ENCODE measurements around the gene UGT1A8.

The UGT1A8 gene

DNA sequence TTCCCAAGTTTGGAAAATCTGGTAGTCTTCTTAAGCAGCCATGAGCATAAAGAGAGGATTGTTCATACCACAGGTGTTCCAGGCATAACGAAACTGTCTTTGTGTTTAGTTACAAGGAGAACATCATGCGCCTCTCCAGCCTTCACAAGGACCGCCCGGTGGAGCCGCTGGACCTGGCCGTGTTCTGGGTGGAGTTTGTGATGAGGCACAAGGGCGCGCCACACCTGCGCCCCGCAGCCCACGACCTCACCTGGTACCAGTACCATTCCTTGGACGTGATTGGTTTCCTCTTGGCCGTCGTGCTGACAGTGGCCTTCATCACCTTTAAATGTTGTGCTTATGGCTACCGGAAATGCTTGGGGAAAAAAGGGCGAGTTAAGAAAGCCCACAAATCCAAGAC is 154.7 kb downstream of the UGT1A8 start:
- DNase-seq = no peak

- no peak for DNase-seq
Measured at GRCh38 chr2:233772583-233772982, 155.2 kb downstream of the UGT1A8 start.

DNA sequence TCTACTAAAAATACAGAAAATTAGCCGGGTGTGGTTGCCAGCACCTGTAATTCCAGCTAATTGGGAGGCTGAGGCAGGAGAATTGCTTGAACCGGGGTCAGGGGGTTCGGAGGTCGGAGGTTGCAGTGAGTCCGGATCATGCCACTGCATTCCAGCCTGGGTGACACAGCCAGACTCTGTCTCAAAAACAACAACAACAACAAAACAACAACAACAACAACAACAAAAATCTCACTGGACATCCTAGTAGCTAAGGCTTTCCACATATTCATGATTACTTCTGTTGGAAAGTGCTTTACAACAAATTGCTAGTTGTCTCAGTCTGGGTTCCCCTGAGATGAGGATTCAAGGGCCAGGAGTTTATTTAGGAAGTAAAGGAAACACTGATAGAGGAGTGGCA is 156.4 kb downstream of the UGT1A8 start:
- no peak for DNase-seq

- no peak for DNase-seq
Measured at GRCh38 chr2:233775414-233775813, 158.0 kb downstream of the UGT1A8 start.

- DNase-seq = no peak
Measured at GRCh38 chr2:233778030-233778429, 160.6 kb downstream of the UGT1A8 start, which contains the start of gene MROH2A. MROH2A (plus strand) TSS chr2:233778330; CDS start chr2:233779359, 1,029 bp downstream.

GRCh38 chr2:233779722-233780121 is 162.3 kb downstream of the UGT1A8 start:
- DNase-seq = no peak

- no peak for DNase-seq
Measured at GRCh38 chr2:233780771-233781170, 163.3 kb downstream of the UGT1A8 start.

- no peak for DNase-seq
Measured at GRCh38 chr2:233789554-233789953, 172.1 kb downstream of the UGT1A8 start.

- no peak for DNase-seq
Measured at GRCh38 chr2:233791151-233791882, 173.9 kb downstream of the UGT1A8 start.

- DNase-seq = no peak
Measured at GRCh38 chr2:233791883-233792329, 174.5 kb downstream of the UGT1A8 start.

DNA sequence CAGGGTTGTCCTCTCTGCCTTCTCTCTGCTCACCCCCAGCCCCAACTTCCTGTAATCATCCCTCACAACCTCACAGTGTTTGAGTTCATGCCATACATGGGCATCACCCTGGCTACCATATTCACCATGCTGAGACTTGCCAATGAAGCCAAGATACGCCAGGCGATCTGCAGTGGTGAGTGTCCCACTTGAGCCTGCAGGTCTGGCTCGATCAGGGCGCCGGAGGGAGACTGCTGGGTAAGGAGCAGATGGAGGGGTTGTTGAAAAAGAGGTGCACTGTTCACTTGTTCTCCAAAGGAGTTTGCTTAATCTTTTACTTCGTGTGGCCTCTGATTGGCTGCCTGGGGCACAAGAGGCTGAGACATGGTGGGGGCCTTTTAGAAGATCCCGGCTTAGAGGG is 175.3 kb downstream of the UGT1A8 start:
- DNase-seq = no peak

DNA sequence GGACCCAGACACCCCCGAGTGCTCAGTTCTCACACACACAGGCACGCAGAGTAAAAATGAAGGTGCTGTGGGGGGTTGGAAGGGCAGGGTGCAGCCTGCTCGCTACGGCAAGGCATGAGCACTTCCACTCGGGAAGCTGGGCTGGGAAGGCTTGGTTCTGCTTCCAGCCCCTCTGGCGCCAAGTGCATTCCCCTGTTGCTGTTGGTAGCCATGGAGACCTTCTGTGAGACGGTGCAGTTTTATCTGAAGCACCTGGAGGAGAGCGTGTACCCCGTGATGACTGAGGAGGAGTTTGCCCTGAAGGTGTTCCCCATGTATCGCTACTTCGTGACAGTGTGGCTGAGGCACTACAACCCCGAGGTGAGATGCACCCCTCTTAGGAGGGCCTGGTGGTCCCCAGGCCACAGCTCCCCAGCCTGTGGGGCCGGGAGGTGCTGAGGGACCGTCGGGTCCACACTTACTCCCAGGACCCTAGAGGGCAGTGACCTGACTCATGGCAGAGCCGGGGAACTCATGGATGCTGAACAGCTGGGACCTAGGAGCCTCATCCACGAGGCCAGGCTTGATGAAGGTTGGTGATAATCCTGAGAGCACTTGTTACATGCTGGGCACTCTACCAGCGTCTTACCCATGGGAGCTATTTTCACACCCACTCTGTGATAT is 176.2 kb downstream of the UGT1A8 start:
- no peak for DNase-seq

DNA sequence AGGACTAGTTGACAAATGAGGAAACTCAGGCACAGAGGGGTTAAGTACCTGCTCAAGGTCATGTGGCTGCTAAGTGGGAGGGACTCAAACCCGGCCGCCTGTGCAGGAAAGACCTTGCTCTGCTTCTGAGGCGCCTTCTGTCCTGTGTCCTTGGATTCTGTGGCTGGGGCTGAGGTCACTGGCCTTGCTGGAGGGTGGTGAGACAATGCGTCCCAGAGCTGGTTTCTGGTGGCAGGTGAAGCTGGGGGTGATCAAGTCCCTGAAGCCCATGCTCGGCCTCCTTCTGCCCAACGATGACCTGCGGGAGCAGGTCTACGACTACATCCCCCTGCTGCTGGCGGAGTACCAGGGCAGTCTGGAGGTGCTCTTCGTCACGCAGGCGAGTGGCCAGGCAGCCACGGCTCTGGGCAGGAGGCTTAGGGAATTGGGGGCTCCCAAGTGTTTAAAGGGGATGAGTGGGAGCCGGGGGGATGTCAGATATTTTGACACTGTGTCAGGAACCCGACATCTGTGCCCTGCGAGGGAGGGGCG is 176.8 kb downstream of the UGT1A8 start:
- no peak for DNase-seq

- DNase-seq = no peak
Measured at GRCh38 chr2:233795735-233796171, 178.3 kb downstream of the UGT1A8 start.

DNA sequence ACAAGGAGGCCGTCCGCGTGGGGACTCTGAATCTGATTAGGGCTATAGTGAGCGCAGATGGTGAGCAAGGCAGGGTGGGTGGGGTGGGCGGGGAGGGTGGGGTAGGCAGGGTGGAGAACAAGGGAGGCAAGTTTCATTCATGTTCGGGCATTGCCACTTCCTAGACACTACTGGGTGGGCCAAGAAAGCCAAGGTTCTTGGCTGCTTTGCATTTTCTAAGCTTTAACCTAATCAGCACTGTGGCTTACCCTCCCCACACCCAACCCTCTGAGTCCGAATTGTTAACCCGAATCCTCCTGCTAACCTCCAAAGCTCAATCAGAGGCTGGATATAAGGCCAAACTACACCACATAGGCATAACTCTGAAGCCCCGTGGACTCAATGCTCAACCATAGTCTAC is 178.8 kb downstream of the UGT1A8 start:
- DNase-seq = no peak

DNA sequence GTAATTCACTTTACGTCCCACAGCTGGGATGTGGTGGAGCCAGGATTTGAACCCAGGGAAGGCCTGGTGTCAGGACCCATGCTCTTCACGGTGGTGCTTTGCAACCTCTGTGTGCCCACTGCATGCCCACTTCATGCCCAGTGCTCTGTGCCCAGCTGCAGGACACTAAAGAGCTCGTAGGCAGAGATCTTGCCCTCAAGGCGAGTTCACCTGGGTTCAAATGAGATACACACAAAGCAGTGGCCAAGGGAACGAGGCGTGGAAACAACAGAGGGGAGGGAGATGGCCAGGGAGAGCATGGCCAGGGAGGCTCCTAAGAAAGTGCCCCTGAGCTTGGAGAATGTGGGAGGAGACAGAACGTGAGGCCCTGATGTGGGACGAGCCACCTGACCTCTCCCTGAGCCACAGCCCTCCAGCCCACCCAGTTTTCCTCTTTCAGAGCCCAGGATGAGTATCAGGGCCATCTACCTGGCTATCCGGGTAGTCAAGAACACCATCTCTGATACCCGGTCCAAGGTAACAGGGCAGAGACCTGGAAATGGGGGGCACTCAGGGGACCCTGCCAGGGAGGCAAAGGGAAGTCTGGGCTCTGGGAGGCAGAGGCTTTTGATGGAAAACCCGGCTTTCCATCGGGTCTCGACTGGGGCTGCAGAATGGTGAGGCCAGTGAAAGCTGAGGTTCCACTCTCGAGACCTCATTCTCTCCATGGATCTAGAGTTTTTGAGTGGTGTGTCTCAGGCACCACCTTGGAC is 181.1 kb downstream of the UGT1A8 start:
- DNase-seq = no peak

DNA sequence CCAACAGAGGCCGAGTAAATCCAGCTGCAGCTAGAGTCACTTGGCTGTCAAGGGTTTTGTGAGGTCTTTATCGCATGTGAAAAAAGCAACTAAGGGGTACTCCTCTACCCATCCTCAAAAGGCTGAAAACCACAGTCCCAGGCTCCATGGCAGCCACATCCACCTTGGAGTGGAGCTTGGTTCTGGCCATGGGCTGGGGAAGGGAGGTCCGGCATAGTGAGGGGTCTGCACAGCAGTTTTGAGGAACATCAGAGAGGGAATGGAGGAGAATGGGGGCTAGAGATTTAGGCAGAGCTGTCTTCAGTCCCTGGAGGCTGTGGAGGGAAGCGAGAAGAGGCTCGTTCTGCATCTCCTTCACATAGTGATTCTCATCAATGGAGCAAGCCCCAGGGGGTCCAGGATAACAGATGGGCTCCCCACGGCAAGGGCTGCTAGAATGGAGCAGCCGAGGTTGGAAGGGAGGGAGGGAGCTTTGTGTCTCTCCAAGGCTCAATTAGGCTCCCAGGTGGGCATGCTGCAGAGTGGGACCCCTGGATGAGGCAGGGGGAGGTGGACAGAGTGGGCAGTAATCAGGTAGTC is 181.7 kb downstream of the UGT1A8 start:
- DNase-seq = no peak

GRCh38 chr2:233799716-233800115 is 182.3 kb downstream of the UGT1A8 start:
- DNase-seq = no peak

DNA sequence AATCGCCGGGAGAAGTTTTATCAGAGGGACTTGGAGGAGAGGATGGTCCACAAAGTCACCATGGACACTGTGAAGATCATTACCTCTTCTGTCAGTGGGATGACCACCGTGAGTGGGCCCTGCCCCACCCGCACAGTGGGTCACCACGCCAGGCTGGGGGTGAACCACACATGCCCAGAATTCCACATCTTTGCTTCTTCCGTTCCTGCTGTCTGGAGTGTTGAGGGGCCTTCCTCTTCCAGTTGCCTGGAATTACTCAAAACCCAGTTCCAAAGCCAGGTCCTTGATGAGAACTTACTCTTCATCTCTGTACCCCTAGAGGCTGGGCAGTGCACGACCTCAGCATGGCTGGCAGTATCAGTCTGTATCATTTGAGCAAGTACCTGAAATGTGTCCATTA is 182.8 kb downstream of the UGT1A8 start:
- no peak for DNase-seq

DNA sequence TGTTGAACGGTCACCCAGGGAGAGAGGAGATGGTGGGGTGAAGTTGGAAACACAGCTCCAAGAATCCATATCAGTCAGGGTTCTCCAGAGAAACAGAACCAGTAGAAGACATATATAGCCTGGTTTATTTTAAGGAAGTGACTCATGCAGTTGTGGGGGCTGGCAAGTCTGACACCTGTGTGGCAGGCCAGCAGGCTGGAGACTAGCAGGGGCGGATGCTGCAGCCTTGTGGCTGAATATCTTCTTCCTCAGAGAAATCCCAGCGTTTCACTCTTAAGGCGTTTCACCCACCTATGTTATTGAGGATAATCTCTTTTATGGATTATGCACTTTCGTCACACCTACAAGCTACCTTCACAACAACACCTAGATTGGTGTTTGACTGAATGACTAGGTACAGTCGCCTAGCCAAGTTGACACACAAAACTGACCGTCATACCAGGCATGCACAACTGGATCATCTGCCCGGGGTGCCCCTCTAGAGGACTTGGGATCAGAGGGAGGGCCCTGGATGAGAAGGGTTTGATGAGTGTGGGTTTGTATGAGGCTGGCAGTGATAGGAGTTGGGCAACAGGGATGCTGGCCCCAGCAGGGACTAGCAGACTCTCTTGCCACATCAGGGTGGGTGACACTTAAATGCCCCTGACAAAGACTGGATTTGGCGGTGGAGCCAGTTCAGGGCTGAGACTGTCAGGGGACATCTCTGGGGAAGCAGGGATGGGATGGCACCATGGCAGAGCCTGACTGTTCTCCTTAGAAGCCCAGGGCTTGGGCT is 184.1 kb downstream of the UGT1A8 start:
- no peak for DNase-seq

DNA sequence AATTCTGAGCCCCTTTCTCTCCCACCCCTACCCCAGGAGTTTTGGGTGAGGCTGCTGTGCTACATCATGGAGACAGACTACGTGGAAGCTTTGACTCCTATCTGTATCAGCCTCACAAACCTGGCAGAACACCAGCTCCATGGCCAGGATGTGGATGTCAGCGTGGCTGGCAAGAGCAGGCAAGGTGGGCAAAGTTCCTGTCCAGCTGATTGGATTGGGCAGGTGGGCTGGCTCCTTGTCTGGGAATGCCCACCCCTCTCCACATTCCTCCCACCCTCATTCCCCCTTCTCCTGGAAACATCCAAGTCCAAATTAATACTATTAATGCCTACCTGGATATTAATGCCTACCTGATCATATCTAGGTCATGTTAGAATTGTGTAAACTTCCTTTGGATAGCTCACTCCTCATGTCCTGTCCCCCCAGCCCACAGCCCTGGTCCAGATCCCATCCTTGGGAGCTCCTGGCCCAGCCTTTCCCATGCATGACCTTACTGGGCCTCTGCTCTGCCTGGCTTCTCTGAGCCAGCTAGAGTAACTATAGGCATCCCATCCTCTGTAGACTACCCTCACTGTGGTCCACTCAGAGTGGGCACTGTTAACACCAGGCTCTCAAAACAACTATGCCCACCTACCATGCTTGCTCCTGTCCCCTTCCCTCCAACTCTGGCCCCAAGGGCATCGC is 184.8 kb downstream of the UGT1A8 start:
- no peak for DNase-seq
